ACHN (cell line): ENCODE results near the gene EXOC3.

Experiments
- DNase-seq: peaks from one replicate; pipeline ENCODE4 v3.0.0-alpha.2; 2015
- in situ Hi-C: cut with HindIII; loops from 2 replicates; pipeline ENCODE4 v1.10.0; 2017; ENCODE audit warnings: low sequenced_read_pairs, low pct_ligation_motif_present, low pct_unique_long_range_greater_than_20kb

The EXOC3 gene

DNA sequence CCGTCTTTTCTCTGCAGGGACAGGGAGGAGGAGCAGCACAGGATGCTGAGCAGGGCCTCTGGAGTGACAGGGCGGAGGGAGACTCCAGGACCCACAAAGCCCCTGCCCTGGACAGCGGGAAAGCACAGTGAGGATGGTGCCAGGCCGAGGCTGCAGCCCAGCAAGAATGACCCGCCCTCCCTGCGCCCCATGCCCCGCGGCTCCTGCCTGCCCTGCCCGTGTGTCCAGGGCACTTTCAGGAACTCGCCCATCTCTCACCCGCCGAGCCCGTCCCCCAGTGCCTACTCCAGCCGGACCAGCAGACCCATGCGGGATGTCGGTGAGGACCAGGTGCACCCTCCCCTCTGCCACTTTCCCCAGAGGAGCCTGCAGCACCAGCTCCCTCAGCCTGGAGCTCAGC is 9.1 kb upstream of the EXOC3 start:
- DNase-seq = no peak
- in situ Hi-C loops = no loop called here

DNA sequence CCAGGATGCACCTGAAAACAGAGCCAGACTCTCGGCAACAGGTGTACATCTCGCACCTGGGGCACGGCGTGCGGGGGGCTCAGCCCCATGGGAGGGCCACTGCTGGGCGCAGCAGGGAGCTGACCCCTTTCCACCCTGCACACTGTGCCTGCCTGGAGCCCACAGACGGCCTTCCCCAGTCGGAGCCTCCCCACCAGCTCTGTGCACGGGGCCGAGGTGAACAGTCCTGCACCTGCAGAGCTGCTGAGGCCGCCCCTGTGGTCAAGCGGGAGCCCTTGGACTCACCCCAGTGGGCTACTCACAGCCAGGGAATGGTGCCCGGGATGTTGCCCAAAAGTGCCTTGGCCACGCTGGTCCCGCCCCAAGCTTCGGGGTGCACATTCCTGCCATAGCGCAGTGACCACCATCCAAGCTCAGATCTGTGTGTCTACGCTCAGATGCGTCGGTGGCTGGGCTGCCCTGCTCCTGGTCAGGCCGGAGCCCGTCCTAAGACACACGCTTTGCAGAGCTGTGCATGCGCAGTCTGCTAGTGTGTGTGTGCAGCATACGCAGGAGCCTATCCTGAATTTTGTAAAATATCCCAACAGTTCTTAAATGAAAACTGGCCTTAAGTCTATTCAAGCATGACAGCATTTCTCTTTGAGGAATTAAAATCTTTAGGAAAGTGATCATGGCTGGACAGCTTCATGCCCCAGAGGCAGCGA is 8.4 kb upstream of the EXOC3 start:
- in situ Hi-C loops = no loop called here
- DNase-seq = no peak

DNA sequence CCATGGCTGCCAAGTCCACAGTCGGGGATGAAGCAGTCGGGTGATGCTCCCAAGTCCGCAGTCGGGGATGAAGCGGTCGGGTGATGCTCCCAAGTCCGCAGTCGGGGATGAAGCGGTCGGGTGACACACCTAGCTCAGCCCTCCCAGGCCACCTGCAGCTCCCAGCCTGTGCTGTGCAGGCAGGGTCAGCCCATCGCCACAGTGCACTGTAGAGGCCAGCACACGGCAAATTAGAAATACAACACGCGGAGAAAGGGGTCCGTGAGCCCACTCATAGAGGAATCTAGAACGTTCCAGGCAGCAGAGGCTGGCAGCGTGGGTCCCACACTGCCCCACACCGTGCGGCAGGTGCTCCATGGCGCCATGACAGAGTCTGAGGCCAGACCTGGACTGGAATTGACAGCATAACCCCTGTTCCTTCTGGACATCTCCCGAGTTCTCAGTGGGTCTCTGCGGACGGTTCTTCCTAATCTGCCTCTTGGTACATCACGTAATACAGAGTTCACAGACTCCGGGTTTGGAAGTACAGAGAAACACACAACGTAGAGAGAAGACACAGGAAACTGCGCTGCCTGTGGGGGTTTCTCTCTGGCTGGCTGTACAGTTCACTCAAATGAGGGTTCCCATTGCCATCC is 7.7 kb upstream of the EXOC3 start:
- no peak for DNase-seq
- in situ Hi-C loops = no loop called here

DNA sequence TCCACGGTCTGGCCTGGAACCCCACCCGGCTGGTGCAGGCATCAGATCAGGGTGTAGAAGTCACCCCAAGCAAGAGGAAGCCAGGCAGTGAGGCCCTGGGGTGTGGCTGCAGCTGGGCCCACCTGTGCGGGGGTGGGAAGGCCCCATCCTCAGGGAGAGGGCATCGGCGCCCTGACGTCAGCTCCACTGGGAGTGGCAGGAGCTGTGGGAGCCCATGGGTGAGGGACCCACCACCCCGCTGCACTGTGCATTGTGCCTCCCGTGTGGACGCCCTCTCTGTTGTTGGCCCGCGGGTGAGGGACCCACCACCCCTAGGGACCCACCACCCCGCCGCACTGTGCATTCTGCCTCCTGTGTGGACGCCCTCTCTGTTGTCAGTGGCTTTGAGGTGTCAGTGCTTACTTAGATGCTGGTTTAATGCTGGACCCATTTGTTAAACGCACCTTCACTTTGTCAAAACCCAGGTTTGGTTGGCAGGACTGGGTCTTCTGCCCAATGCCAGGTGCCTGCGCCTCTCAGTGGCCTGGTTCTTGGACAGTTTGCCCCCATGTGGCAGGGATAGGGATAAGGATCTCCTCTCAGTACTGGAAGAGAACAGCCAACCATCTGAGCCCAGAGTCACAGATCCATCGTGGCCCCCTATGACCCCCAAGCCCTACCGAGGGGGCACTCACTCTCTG is 6.9 kb upstream of the EXOC3 start:
- DNase-seq = peak; percentile 36
- in situ Hi-C loops = no loop called here

DNA sequence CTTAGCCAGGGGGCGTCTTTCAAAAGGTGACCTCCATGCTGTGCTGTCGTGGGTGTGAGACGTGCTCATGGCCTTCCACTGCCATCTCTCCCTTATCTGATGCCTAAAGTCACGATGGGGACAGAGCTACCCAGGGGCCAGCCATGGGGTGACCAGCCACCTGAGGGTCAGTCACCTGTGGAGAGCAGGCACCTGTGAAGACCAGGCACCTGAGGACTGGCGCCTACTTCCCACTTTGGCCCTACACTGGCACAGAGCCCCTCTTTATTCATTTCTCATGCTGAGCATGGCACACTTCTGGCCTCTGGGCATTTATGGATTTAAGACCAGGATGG is 6.4 kb upstream of the EXOC3 start:
- in situ Hi-C loops = no loop called here

DNA sequence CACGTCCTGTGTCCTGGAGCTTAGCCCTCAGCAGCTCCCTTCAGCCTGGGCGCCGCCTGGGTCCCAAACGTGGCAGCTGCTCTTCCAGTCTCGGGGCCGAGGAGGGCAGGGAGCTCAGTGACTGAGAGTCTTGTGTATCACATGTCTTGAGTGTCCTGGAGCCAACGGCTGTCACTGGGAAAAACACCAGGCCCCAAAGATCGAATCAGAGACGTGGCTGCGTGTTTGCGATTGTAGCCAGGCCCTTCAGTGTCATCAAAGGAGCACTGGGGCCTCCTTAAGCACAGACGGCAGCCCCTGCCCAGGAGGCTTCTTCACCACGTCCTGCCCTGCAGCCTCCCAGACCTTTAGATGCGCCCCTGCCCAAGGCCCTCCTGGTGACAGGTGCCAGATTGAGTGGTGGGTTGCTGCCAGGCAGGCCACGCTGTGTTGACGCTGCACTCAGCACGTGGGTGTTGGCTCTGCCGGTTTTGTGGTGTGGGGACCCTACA is 5.7 kb upstream of the EXOC3 start:
- in situ Hi-C loops = no loop called here
- no peak for DNase-seq

More for the DNA sequence above, 6.4 kb upstream of the EXOC3 start:
- no peak for DNase-seq

DNA sequence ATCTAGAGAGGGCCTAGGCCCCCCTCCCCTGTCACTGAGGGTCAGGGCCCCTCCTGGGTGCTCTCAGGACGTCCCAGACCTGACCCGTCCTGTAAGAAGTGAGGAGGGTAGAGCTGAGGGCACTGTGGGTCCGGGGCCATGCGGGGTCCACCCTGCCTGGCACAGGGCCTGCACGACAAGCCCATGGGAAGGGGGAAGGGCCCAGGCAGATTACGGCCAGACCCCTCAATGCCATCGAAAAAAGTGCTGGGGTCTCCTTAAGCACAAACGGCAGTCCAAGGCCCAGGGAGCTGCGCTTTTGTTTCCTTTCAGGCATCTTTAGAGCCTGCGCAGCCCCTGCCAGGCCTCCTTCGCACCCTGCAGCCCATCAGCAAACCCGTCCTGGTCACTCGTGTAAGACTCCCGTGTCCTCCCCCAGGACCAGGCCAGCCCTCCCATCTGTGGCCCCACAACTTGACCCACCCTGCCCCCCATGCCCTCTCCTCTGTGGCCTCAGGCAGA is 4.4 kb upstream of the EXOC3 start:
- no peak for DNase-seq
- in situ Hi-C loops = no loop called here

DNA sequence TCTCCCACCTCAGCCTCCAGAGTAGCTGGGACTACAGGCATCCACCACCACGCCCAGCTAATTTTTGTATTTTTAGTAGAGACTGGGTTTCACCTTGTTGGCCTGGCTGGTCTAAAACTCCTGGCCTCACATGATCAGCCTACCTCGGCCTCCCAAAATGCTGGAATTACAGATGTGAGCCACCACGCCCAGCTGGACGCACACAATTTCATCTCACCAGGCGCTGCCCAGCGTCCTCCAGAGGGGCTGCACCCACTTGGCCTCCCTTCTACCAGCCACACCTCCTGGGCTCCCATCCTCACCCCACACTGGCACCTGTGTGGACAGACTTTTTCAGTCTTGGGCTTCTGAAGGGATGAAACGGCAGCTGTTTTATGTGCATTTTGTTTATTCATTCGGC is 3.8 kb upstream of the EXOC3 start:
- in situ Hi-C loops = no loop called here
- no peak for DNase-seq

DNA sequence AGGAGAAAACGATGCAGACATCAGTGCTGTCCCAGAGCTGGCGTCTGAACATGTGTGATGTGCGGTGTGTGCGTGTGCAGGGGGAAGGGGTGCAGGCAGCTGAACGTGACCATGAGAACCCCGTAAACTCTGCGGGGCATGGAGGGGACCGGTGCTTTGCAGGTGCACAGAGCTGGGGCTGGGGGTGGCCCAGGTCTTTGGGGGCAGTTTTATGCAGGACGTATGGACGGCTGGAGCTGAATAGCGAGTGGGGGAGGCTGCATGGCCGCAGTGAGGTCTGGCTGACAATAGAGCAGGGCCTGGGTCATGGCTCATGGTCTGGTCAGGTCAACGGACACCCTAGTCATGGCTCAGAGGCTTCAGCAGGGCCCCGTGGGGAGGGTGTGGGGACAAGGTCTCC is 3.3 kb upstream of the EXOC3 start:
- in situ Hi-C loops = no loop called here
- DNase-seq = no peak

DNA sequence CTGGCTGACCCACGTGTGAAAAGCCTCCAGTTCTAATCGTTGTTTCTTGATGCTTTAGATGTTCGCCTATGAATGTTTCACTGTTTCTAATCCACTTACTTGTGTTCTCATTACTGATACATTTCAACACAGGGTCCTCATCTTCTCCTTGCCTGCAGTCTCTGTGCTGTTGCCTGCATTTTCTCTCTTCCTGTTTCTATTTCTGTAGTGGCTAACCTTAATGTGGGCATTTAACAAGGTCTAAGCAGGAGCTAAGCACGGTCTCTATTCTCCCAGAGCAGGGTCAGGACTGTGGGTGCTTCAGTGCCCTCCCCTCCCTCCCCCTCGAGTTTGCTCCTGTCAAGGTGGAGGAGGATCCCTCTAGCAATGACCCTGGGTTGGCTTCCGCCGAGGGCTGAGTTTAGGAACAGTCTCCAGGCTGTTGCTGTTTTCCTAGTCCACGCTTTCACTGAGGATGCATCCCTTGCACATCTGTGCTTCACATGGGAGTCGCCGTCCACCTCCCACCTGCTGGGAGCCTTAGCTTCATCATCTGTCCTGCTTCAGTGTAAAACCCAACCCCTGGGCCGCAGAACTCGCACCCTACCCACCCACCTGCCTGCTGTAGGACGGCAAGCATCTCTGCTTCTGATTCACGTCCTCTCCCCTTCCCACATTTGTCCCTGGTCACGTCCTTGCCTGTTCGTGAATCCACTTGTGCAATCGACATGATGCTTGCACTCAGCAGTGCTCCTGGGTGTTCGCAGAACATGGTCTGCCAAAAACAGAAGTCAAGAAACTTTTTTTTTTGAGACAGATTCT is 2.4 kb upstream of the EXOC3 start:
- in situ Hi-C loops = no loop called here
- DNase-seq = no peak

DNA sequence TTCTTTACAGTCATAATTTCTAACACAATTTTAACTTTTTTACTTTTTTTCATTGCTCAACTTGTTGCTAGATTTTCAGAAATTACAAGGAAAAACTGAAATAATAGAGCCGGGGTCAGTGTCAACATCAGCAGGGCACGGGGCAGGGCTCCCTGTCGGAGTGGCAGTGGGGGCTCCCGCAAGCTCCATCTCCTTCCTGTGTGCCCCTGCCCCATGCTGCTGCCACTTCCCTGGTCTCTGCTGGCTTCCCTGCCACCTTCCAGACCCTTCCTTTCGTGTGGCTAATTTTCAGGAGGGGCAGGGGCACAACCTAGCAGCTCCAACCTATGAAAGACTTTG is 1.0 kb upstream of the EXOC3 start:
- in situ Hi-C loops = no loop called here
- no peak for DNase-seq

DNA sequence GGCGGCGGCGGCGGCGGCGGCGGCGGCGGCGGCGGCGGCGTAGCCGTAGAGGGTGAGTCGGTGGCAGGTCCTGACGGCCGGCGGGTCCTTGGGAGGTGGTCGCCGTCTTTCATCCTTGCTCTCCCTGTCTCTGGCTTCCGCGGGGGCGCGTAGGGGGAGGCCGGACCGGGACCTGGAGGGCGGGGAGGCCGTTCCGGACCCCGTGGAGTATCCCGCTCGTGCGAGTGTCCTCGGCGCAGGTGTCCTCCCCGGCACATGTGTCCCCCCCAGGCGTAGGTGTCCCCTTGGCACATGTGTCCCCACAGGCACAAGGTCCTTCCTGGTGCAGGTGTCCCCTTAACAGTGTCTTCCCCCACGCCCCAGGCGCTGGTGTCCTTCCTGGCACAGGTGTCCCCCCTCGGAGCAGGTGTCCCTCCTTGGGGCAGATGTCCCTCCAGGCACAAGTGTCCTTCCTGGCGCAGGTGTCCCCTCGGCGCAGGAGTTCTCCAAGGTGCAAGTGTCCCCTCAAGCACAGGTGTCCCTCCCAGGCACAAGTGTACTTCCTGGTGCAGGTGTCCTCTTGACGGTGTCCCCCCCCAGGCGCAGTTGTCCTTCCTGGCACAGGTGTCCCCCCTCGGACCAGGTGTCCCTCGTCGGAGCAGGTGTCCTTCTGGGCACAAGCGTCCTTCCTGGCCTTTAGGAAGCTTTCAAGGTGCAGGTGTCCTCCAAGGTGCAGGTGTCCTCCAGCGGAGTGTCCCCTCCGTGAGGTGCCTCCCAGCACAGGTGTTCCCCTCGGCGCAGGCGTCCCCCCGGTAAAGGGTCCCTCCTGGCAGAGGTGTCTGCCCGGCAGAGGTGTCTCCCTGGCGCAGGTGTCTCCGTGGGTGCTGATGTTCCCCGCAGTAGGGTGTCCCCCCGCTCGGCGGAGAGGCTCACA is 519 bp downstream of the EXOC3 start:
- no peak for DNase-seq
- in situ Hi-C loops = no loop called here

DNA sequence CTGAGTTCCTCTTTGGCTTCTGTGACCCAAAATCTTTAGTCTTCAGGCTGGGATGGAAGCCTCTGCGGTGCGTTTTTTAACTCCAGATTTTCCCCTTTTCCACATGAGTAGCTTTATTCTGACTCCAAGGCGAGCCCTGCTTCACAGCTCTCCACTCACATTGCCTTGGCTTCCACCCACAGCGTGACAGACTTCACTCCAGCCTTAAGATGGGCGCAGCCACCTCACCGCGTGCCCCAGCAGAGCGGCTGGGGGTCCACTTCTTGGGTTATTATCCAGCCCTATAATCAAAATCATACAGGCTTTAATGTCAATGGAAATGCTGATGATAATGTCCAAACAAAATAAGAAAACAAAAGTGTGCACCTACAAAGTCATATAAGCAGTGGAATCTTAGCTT is 1.2 kb downstream of the EXOC3 start:
- in situ Hi-C loops = no loop called here
- no peak for DNase-seq

DNA sequence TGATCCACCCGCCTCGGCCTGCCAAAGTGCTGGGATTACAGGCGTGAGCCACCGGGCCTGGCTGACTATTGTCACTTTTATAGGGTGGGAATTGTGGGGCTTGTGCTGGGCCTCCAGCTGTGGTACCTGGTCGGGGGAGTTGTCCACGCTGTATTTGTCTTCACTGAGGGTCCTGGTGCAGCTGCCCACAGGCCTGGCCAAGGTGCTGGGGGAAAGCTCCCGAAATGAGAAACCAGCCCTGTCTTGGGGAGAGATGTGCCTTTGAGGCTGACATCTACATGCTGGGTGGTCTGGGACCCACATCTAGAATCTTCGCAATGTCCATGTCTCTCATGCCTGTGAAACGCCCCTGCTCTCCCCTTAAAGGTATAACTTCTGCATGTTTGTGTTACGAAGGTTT is 2.6 kb downstream of the EXOC3 start:
- in situ Hi-C loops = no loop called here
- no peak for DNase-seq

DNA sequence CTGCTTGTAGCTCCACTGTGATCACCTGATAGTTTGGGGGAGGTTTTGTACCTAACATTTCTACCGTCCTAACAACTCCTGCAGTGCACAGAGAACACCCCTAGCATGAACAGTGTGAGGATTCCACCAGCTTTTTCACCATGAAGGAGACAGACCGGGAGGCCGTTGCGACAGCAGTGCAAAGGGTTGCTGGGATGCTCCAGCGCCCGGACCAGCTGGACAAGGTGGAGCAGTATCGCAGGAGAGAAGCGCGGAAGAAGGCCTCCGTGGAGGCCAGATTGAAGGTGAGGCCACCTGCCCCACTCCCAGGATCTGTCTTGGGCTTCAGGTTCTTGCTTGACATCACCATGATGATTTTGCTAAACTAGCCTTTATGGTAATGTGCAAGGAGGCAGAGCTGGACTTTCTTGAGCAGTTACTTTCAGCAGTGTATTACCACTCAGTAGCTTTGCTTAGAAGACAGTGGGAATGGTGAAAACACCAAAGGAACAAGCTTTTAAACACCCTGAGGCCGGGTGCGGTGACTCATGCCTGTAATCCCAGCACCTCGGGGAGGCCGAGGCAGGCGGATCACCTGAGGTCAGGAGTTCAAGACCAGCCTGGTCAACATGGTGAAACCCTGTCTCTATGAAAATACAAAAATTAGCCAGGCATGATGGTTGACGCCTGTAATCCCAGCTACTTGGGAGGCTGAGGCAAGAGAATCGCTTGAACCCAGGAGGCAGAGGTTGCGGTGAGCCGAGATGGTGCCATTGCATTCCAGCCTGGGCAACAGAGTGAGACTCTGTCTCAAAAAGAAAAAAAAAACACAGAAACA is 3.3 kb downstream of the EXOC3 start:
- in situ Hi-C loops = no loop called here
- no peak for DNase-seq

DNA sequence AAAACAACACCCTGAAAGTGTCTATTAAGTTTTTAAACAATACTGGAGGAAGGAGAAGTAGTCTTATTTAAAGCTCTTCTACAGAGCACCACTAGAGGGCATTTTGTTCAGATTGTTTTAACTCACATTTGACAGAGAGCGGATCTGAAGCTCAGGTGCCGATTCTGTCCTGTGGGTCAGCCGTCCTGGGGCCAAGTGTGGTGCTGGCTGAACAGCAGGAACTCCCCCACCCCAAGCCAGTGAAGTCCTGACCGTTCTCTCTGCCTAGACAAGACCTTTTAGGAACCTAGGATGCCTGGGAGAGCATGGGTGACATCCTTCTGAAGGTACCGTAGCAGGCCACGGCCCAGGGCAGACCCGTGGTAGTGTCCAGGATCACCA is 3.9 kb downstream of the EXOC3 start:
- in situ Hi-C loops = no loop called here
- peak; percentile 55 for DNase-seq

DNA sequence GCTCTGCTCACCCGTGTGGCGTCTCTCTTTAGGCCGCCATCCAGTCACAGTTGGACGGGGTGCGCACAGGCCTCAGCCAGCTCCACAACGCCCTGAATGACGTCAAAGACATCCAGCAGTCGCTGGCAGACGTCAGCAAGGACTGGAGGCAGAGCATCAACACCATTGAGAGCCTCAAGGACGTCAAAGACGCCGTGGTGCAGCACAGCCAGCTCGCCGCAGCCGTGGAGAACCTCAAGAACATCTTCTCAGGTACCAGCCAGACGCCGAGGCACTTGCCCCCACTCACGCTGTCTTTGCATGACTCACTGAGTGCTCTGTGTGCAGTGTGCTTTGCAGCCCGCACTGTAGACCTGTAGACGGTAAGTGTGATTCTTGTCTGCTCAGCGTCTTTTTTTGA is 4.5 kb downstream of the EXOC3 start:
- no peak for DNase-seq
- in situ Hi-C loops = no loop called here
